Lower lobe of right lung (tissue), 2 donors: ENCODE results near the gene PCGF6. TPM values are rescaled to one million over a fixed set of nuclear protein-coding genes. Genes with fewer than 3 reads are reported as not detected.
A peak's percentile ranks its signal among the peaks of the same experiment; 100 is the strongest.

Experiments used
- ATAC-seq, 2 donors: fragments of 200-7000 bp; cut with Tn5 transposase; one replicate each; pipeline ENCODE4 v1.9.1; 2020 to 2022; ENCODE audit warnings: mild to moderate bottlenecking in 2 of 2, moderate library complexity in 2 of 2
- DNase-seq: peaks from one replicate; pipeline ENCODE4 v3.0.0-alpha.2; 2020
- H3K27ac ChIP-seq: fragments of 200-600 bp; one replicate; pipeline ENCODE4 v1.8.0; 2022
- H3K27me3 ChIP-seq: fragments of 200-600 bp; one replicate; pipeline ENCODE4 v1.8.0; 2022; ENCODE audit warnings: low read depth
- H3K36me3 ChIP-seq: fragments of 200-600 bp; one replicate; pipeline ENCODE4 v1.8.0; 2022; ENCODE audit warnings: mild to moderate bottlenecking
- H3K4me1 ChIP-seq: fragments of 200-600 bp; one replicate; pipeline ENCODE4 v1.8.0; 2022
- H3K4me3 ChIP-seq: fragments of 200-600 bp; one replicate; pipeline ENCODE4 v1.8.0; 2022; ENCODE audit warnings: mild to moderate bottlenecking
- H3K9me3 ChIP-seq: fragments of 200-600 bp; one replicate; pipeline ENCODE4 v1.8.0; 2022
- CTCF ChIP-seq: fragments of 200-600 bp; IDR thresholded peaks from one replicate; pipeline ENCODE4 v1.8.0; 2022; ENCODE audit warnings: antibody characterized with exemption, mild to moderate bottlenecking
- intact Hi-C: fragments of 100-400 bp; cut with DNase I; formaldehyde crosslinking; loops from one replicate; pipeline ENCODE4 v1.11.0; 2022
- long read RNA-seq: library from polyadenylated mRNA; unstranded; transcript quantifications from one replicate; pipeline ENCODE4 v2.0.0, GENCODE V29; 2021
- total RNA-seq: library from RNA; stranded (reverse); fragmentation: NEBNext Ultra II Directional; extraction: Animal tissue kit (Norgen Biotek cat#: 25700); gene quantifications from one replicate; pipeline ENCODE4 v1.2.1, GENCODE V29; 2021
- donor health status: DM: no; HTN: yes; CAD: no; lungs with severe emphysema.

Gene PCGF6
- total RNA-seq, result 6.6 TPM
- long read RNA-seq, transcript PCGF6-202 (10 exons, 2,230 nt), result major isoform, 13 of 19 reads
- long read RNA-seq, partial matches to known transcripts, result 2 of 19 reads
- long read RNA-seq, other reads (novel, unspliced or antisense), result 4 of 19 reads

GRCh38 chr10:103350517-103351260 lies at the start of gene PCGF6:
TSS of gene PCGF6 (minus strand) at chr10:103351140. CDS start at chr10:103351066, 74 bp downstream.
- peak; percentile 96 to 99 for ATAC-seq
- intact Hi-C loops, result no loop called here
- peak; percentile 85 for DNase-seq
- Histone ChIP-seq H3K9me3 (no peaks in the 10 kb centered on the region), H3K36me3 (peaks cover 30% of the 10 kb centered on the region), H3K4me1 (peaks cover 14% of the 10 kb centered on the region), H3K4me3 (peak within 1 kb of the TSS; percentile 96), H3K27ac (peak within 1 kb of the TSS; percentile 84), H3K27me3 (no peaks in the 10 kb centered on the region)
- TF ChIP-seq CTCF, result peak; percentile 30

- ATAC-seq (no peak), DNase-seq (no peak)
- peaks cover 43% of the 10 kb centered on the region for H3K36me3 ChIP-seq
- no peaks in the 10 kb centered on the region for H3K9me3 ChIP-seq
- H3K27ac ChIP-seq, result no peak overlapping the region
- intact Hi-C loops, result no loop called here
- peak overlapping the region; percentile 99 for H3K4me3 ChIP-seq
- peaks cover 36% of the 10 kb centered on the region for H3K4me1 ChIP-seq
- no peak for TF ChIP-seq CTCF
- H3K27me3 ChIP-seq, result no peaks in the 10 kb centered on the region
Observed at GRCh38 chr10:103397191-103397825, 46.4 kb upstream of the PCGF6 start.

GRCh38 chr10:103396789-103397087 lies 45.8 kb upstream of the PCGF6 start:
- TF ChIP-seq CTCF, result no peak
- H3K36me3 ChIP-seq, result peaks cover 43% of the 10 kb centered on the region
- DNase-seq (no peak), ATAC-seq (no peak)
- H3K9me3 ChIP-seq, result no peaks in the 10 kb centered on the region
- intact Hi-C loops, result no loop called here
- H3K27ac ChIP-seq, result peak overlapping the region; percentile 89
- no peaks in the 10 kb centered on the region for H3K27me3 ChIP-seq
- peaks cover 36% of the 10 kb centered on the region for H3K4me1 ChIP-seq
- peak overlapping the region; percentile 99 for H3K4me3 ChIP-seq

- peaks cover 43% of the 10 kb centered on the region for H3K36me3 ChIP-seq
- no peaks in the 10 kb centered on the region for H3K9me3 ChIP-seq
- H3K4me3 ChIP-seq, result peak within 1 kb of the TSS; percentile 99
- intact Hi-C loops, result no loop called here
- H3K27me3 ChIP-seq, result no peaks in the 10 kb centered on the region
- ATAC-seq (peak; percentile 100), DNase-seq (peak; percentile 99)
- peaks cover 36% of the 10 kb centered on the region for H3K4me1 ChIP-seq
- peak; percentile 27 for TF ChIP-seq CTCF
- H3K27ac ChIP-seq, result peak within 1 kb of the TSS; percentile 89
Observed at GRCh38 chr10:103396067-103396788, 45.3 kb upstream of the PCGF6 start, which contains the start of the genes ATP5MK and PDCD11. TSS of gene ATP5MK (minus strand) at chr10:103396475. CDS start at chr10:103392457, 4,018 bp downstream. TSS of gene PDCD11 (plus strand) at chr10:103396626. CDS start at chr10:103398427, 1,801 bp downstream.

GRCh38 chr10:103395754-103396066 lies 44.8 kb upstream of the PCGF6 start:
- DNase-seq, result no peak
- Histone ChIP-seq H3K27ac (peak overlapping the region; percentile 89), H3K9me3 (no peaks in the 10 kb centered on the region), H3K27me3 (no peaks in the 10 kb centered on the region), H3K4me1 (peaks cover 36% of the 10 kb centered on the region), H3K4me3 (peak overlapping the region; percentile 99), H3K36me3 (peaks cover 43% of the 10 kb centered on the region)
- peak in 1 of 2 donors; percentile 35 for ATAC-seq
- intact Hi-C loops, result no loop called here
- no peak for TF ChIP-seq CTCF
